ENCODE measurements around the gene SATB2. TPM values are rescaled to one million over a fixed set of nuclear protein-coding genes. Genes with fewer than 3 reads are reported as not detected.

The SATB2 gene
- total RNA-seq, 1 donor from 2014 or later = 20.8 TPM

- TF ChIP-seq, protein P1, sequence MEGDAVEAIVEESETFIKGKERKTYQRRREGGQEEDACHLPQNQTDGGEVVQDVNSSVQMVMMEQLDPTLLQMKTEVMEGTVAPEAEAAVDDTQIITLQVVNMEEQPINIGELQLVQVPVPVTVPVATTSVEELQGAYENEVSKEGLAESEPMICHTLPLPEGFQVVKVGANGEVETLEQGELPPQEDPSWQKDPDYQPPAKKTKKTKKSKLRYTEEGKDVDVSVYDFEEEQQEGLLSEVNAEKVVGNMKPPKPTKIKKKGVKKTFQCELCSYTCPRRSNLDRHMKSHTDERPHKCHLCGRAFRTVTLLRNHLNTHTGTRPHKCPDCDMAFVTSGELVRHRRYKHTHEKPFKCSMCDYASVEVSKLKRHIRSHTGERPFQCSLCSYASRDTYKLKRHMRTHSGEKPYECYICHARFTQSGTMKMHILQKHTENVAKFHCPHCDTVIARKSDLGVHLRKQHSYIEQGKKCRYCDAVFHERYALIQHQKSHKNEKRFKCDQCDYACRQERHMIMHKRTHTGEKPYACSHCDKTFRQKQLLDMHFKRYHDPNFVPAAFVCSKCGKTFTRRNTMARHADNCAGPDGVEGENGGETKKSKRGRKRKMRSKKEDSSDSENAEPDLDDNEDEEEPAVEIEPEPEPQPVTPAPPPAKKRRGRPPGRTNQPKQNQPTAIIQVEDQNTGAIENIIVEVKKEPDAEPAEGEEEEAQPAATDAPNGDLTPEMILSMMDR (IDR thresholded peaks at IDR 0.05; ENCODE audit: partially characterized antibody, unreplicated experiment) = no peak
- Mint-ChIP-seq H3K27me3 (ENCODE audit: unreplicated experiment) (peaks cover 2% of the 10 kb centered on the region), H3K36me3 (ENCODE audit: unreplicated experiment) (peaks cover 8% of the 10 kb centered on the region), H3K4me1 (ENCODE audit: low read depth, unreplicated experiment) (peaks cover 5% of the 10 kb centered on the region), H3K27ac (ENCODE audit: unreplicated experiment) (no peak overlapping the region), H3K9me3 (ENCODE audit: unreplicated experiment) (peaks cover 3% of the 10 kb centered on the region), H3K4me3 (ENCODE audit: unreplicated experiment) (no peak overlapping the region)
- no peak for DNase-seq
Measured at GRCh38 chr2:199257261-199258224, 200.2 kb downstream of the SATB2 start.

DNA sequence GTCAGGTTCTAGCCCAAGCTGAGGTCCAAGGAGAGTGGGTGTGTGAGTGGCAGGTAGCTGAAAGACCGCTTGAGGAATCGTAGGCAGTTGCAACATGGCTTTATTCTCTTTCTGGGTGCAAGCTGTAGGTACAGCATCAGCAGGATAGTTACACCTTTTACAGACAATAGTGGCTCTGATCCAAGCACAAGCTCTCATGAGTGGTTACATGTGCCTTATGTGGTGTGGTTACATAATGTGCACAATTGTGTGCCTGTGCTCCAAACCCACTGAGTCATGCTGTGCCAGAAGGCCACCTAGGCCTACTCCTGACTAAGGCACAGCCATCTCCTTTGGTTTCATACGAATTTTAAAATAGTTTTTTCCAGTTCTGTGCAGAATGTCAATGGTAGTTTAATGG lies 227.6 kb downstream of the SATB2 start:
- H3K4me1 Mint-ChIP-seq (ENCODE audit: low read depth, unreplicated experiment) = no peaks in the 10 kb centered on the region
- H3K36me3 Mint-ChIP-seq (ENCODE audit: unreplicated experiment) = no peaks in the 10 kb centered on the region
- no peaks in the 10 kb centered on the region for H3K27me3 Mint-ChIP-seq (ENCODE audit: unreplicated experiment)

DNA sequence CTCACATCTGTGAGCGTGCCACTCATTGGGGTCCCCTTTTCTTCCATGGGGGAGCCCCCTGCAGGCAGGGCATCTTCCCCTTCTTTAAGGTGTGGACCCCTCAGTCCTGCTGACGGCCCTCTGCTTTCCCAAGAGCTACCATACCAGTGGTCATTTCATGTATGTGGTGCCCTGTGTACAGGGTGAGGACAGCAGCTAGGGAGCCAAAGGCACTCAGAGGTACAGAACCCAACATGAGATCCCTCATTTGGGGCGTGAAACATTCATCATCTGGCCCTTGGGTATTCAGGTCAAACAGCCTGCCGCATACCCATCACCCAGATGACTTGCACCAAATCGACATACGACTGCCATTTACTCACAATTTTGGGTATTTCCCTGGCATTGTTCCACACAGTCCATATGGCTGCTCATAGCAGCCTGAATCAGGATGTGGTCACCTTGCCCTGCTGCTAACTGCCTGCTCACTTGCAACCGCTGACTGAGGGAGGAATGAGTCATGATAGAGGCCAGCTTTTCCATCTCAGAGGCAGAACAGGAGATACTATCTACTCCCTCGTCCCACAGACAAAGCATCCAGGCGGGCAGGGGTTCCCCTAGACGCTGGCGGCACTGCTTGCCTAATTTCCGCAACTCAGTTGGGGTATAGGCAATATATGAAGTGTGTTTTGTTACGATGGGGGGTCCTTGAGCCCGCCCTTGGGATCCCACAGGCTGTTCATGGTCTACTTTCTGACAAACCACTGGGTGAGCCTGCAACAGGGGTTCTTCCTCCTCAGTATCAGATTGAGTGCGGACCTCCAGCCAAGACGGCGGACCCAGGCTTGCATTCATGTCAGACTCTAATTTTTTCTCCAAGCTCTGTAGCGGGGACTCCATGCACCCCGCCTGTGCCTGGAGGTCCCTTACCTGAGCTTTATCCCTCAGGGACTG lies 228.6 kb downstream of the SATB2 start:
- no peaks in the 10 kb centered on the region for H3K27me3 Mint-ChIP-seq (ENCODE audit: unreplicated experiment)
- no peaks in the 10 kb centered on the region for H3K36me3 Mint-ChIP-seq (ENCODE audit: unreplicated experiment)
- H3K4me1 Mint-ChIP-seq (ENCODE audit: low read depth, unreplicated experiment) = no peaks in the 10 kb centered on the region
- no peak overlapping the region for H3K4me3 Mint-ChIP-seq (ENCODE audit: unreplicated experiment)
- H3K27ac Mint-ChIP-seq (ENCODE audit: unreplicated experiment) = no peak overlapping the region
- DNase-seq = no peak
- TF ChIP-seq, protein P1 (IDR thresholded peaks at IDR 0.05; ENCODE audit: partially characterized antibody, unreplicated experiment) = no peak
- peaks cover 2% of the 10 kb centered on the region for H3K9me3 Mint-ChIP-seq (ENCODE audit: unreplicated experiment)

More for the DNA sequence above, 227.6 kb downstream of the SATB2 start:
- TF ChIP-seq, protein P1 (IDR thresholded peaks at IDR 0.05; ENCODE audit: partially characterized antibody, unreplicated experiment) = no peak
- DNase-seq = no peak
- Mint-ChIP-seq H3K27ac (ENCODE audit: unreplicated experiment) (no peak overlapping the region), H3K9me3 (ENCODE audit: unreplicated experiment) (peaks cover 2% of the 10 kb centered on the region), H3K4me3 (ENCODE audit: unreplicated experiment) (no peak overlapping the region)

- Mint-ChIP-seq H3K36me3 (ENCODE audit: unreplicated experiment) (peaks cover 7% of the 10 kb centered on the region), H3K27ac (ENCODE audit: unreplicated experiment) (no peak overlapping the region), H3K27me3 (ENCODE audit: unreplicated experiment) (no peaks in the 10 kb centered on the region), H3K4me3 (ENCODE audit: unreplicated experiment) (no peak overlapping the region), H3K4me1 (ENCODE audit: low read depth, unreplicated experiment) (peaks cover 3% of the 10 kb centered on the region), H3K9me3 (ENCODE audit: unreplicated experiment) (peaks cover 4% of the 10 kb centered on the region)
- no peak for DNase-seq
- TF ChIP-seq, protein P1 (IDR thresholded peaks at IDR 0.05; ENCODE audit: partially characterized antibody, unreplicated experiment) = no peak
Measured at GRCh38 chr2:199223791-199224190, 233.9 kb downstream of the SATB2 start.
